Lower leg skin (tissue), 4 donors: ENCODE results near the gene RAB11A. TPM values are rescaled to one million over a fixed set of nuclear protein-coding genes. Genes with fewer than 3 reads are reported as not detected.

ENCODE experiments used
- DNase-seq, 2 donors: peaks; one replicate each; pipeline ENCODE4 v3.0.0-alpha.2; 2019; ENCODE audit warnings: low spot score in 2 of 2
- H3K4me3 ChIP-seq: fragments of 200-600 bp; sonication (generic); 2 replicates; pipeline ENCODE4 v1.5.1; 2017; ENCODE audit warnings: mild to moderate bottlenecking, low read depth; ENCODE audit not compliant: poor library complexity, severe bottlenecking
- POLR2A ChIP-seq, 2 donors: fragments of 450-650 bp; IDR thresholded peaks; one replicate each; pipeline ENCODE4 v1.6.1; 2016 to 2017; ENCODE audit warnings: antibody characterized with exemption in 2 of 2, mild to moderate bottlenecking in 1 of 2, moderate library complexity in 1 of 2
- WGBS, 2 donors: methylation state at CpG; one replicate each; pipeline ENCODE4 v1.1.5; 2018; 5-methylcytosine and 5-hydroxymethylcytosine counted together
- intact Hi-C: fragments of 100-400 bp; cut with DNase I; formaldehyde crosslinking; loops from one replicate; pipeline ENCODE4 v1.15.0; 2023; ENCODE audit warnings: low total_unique reads
- total RNA-seq, 4 donors: library from RNA; depleted of rRNA; stranded (reverse); fragments of >200 nt; gene quantifications; one replicate each; pipeline ENCODE4 v1.1.0, GENCODE V29; 2016
- TF ChIP-seq, protein P1 (sequence below), 3 donors: fragments of 450-650 bp; IDR thresholded peaks; one replicate each; pipeline ENCODE4 v1.5.1; 2016; ENCODE audit warnings: antibody characterized with exemption in 3 of 3, mild to moderate bottlenecking in 3 of 3, moderate library complexity in 2 of 3

RAB11A gene
- total RNA-seq, 4 donors from 2014 or later = 451 to 676 (median 466) TPM

DNA sequence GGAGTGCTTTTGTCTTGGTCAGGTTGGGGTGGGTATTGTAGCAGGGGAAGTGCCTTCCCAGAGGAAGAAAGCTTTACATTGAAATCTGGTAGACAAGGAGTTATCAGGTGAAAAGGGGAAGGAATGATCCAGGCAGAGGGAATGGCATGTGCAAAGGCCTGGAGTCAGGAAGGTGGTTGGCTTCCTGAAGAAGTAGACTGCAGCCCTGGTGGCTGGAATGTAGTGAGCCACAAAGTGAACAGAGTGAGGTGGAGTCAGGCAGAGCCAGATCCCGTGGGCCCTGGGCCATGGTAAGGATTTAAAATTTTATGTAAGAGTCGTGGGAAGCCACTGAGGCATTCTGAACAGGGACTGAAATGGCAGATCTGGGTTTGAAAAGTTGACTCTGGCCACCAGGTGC lies 58.3 kb downstream of the RAB11A start:
- no peak for DNase-seq
- no peak overlapping the region for H3K4me3 ChIP-seq
- WGBS, 2 donors = 61 to 72% methylated on average over 2 of the region's 2 CpGs
- TF ChIP-seq POLR2A (IDR thresholded peaks at IDR 0.05) = no peak
- TF ChIP-seq, protein P1, sequence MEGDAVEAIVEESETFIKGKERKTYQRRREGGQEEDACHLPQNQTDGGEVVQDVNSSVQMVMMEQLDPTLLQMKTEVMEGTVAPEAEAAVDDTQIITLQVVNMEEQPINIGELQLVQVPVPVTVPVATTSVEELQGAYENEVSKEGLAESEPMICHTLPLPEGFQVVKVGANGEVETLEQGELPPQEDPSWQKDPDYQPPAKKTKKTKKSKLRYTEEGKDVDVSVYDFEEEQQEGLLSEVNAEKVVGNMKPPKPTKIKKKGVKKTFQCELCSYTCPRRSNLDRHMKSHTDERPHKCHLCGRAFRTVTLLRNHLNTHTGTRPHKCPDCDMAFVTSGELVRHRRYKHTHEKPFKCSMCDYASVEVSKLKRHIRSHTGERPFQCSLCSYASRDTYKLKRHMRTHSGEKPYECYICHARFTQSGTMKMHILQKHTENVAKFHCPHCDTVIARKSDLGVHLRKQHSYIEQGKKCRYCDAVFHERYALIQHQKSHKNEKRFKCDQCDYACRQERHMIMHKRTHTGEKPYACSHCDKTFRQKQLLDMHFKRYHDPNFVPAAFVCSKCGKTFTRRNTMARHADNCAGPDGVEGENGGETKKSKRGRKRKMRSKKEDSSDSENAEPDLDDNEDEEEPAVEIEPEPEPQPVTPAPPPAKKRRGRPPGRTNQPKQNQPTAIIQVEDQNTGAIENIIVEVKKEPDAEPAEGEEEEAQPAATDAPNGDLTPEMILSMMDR (IDR thresholded peaks at IDR 0.05) = no peak
- intact Hi-C loops = no loop called here

DNA sequence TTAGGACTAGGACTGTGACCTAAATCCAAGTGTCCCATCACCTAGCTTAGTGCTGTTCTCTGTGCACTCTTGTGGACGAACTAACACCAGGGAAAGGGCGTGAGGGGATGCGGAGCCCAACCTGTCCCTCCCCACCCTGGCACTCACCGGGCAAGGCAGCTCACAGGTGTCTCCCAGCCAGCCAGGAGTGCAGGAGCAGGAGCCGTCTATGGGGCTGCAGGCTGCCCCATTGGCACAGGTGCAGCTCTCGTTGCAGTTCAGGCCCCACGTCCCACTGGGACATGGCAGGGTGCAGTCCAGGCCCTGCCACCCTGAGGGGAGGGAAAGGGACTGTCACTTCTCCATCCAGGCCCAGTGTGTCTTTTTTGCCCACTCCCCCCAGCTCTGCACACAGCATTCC lies 60.3 kb downstream of the RAB11A start:
- H3K4me3 ChIP-seq = no peak overlapping the region
- intact Hi-C loops = no loop called here
- 62 to 80% methylated on average over 7 of the region's 7 CpGs for WGBS, 2 donors
- DNase-seq = no peak
- TF ChIP-seq, protein P1 (IDR thresholded peaks at IDR 0.05) = no peak
- no peak for TF ChIP-seq POLR2A (IDR thresholded peaks at IDR 0.05)

DNA sequence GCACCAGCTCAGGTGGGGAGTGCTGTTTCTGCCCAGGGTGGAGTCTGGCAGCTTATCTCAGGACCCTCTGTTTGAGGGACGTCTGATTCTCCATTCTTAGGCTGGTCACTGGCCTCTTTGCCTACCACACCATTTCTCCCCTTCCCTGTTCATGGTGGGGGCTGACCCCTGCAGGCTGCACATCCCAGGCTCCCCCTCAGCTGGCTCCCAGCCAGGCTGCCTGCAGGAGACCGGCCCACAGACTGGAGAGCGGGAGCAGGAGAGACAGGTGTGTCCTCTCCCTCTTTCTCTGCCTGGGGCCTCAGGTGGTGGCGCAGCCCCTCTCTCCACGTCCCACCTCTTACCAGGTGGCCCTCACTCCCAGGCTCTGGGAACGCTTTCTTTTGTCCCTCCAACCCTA lies 60.8 kb downstream of the RAB11A start:
- TF ChIP-seq, protein P1 (IDR thresholded peaks at IDR 0.05) = no peak
- no peak for TF ChIP-seq POLR2A (IDR thresholded peaks at IDR 0.05)
- DNase-seq = no peak
- H3K4me3 ChIP-seq = no peak overlapping the region
- 68 to 82% methylated on average over 6 of the region's 6 CpGs for WGBS, 2 donors
- intact Hi-C loops = no loop called here

DNA sequence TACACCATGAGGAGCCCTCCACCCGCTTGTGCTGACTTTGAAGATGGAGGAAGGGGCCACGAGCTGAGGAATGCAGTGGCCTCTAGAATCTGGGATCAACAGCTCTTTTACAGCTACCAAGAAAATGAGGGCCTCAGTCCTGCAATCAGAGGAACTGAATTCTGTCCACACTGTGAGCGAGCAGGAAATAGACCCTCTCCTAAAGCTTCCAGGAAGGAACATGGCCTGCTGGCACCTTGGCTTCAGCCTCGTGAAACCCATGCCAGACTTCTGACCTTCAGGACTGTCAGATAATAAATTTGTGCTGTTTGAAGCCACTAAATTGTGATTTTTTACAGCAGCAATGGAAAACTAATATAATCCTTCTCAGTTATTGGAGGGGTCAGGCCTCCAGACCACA lies 61.9 kb downstream of the RAB11A start:
- 84 to 86% methylated on average over 4 of the region's 4 CpGs for WGBS, 2 donors
- TF ChIP-seq, protein P1 (IDR thresholded peaks at IDR 0.05) = no peak
- no peak for TF ChIP-seq POLR2A (IDR thresholded peaks at IDR 0.05)
- H3K4me3 ChIP-seq = no peak overlapping the region
- no peak for DNase-seq
- intact Hi-C loops = no loop called here

DNA sequence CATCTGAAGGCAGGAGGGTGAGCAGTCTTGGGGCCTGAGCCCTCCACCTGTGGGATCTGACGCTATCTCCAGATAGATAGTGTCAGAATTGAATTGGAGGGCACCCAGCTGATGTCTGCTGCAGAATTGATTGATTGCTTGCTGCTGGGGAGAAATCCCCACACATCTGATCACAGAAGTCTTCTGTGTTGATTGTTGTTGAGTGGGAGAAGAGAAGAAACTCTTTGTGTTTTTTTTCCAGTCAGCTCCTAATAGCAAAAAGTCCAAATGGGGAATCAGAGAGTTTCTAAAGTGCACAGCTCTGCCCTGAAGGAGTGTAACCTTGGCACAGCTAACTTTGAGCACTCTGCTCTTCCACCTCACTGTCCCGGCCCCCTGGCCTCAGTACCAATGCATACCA lies 66.1 kb downstream of the RAB11A start:
- TF ChIP-seq, protein P1 (IDR thresholded peaks at IDR 0.05) = no peak
- no peak for TF ChIP-seq POLR2A (IDR thresholded peaks at IDR 0.05)
- intact Hi-C loops = no loop called here
- no peak for DNase-seq
- H3K4me3 ChIP-seq = no peak overlapping the region
- 40 to 69% methylated on average over 2 of the region's 2 CpGs for WGBS, 2 donors

DNA sequence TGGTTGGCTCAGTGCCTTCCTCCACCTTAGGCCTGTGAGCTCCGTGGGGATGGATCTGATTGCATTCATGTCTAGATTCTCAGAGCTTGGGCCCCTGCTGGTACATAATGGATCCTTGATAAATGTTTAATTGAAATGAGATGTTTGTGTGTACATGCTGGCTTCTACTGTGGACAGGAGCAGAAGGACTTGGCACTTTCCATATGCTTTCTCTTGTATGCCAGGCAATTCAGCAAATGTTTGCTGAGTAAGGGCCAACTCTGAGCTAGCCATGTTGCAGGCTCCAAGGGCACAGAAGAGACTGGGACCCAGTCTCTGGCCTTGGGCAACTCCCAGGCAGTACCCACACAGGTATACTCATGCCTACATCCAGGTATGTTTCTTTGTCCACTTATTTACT lies 67.0 kb downstream of the RAB11A start:
- intact Hi-C loops = no loop called here
- TF ChIP-seq, protein P1 (IDR thresholded peaks at IDR 0.05) = no peak
- TF ChIP-seq POLR2A (IDR thresholded peaks at IDR 0.05) = no peak
- H3K4me3 ChIP-seq = no peak overlapping the region
- DNase-seq = no peak
- 78 to 85% methylated on average over 1 of the region's 1 CpG for WGBS, 2 donors
